ENCODE measurements around the gene PRKCA. TPM values are rescaled to one million over a fixed set of nuclear protein-coding genes. Genes with fewer than 3 reads are reported as not detected.

PRKCA gene
- total RNA-seq, 1 experiment from 2014 or later, result 29.5 TPM

GRCh38 chr17:66487121-66487520 is 184.7 kb downstream of the PRKCA start (continued):
- no peak for TF ChIP-seq PRDM15 (CRISPR knock-in tag; IDR thresholded peaks at IDR 0.05)

- Mint-ChIP-seq H3K36me3 (no peaks in the 10 kb centered on the region), H3K27ac (no peak overlapping the region), H3K4me3 (no peak overlapping the region), H3K9me3 (no peaks in the 10 kb centered on the region), H3K27me3 (ENCODE audit: low read depth) (no peaks in the 10 kb centered on the region), H3K4me1 (peaks cover 47% of the 10 kb centered on the region)
- ChIA-PET POLR2A (no interaction called here), CTCF (no interaction called here)
- TF ChIP-seq JUN (CRISPR knock-in tag; IDR thresholded peaks at IDR 0.05) (no peak), ZMAT4 (CRISPR knock-in tag; IDR thresholded peaks at IDR 0.05) (no peak), ZBTB43 (CRISPR knock-in tag; IDR thresholded peaks at IDR 0.05) (no peak), E2F5 (CRISPR knock-in tag; IDR thresholded peaks at IDR 0.05) (no peak), ATF6 (CRISPR knock-in tag; IDR thresholded peaks at IDR 0.05) (no peak), MLX (CRISPR knock-in tag; IDR thresholded peaks at IDR 0.05) (no peak)
- no peak for DNase-seq (ENCODE audit: low spot score)
- no peak for ATAC-seq
Observed at GRCh38 chr17:66487981-66488468, 185.6 kb downstream of the PRKCA start.

GRCh38 chr17:66488864-66489263 is 186.5 kb downstream of the PRKCA start:
- H3K9me3 Mint-ChIP-seq, result no peaks in the 10 kb centered on the region
- no peak overlapping the region for H3K4me3 Mint-ChIP-seq
- ATAC-seq (no peak), DNase-seq (ENCODE audit: low spot score) (no peak)
- no peaks in the 10 kb centered on the region for H3K36me3 Mint-ChIP-seq
- CTCF ChIA-PET, result no interaction called here
- H3K27me3 Mint-ChIP-seq (ENCODE audit: low read depth), result no peaks in the 10 kb centered on the region
- H3K4me1 Mint-ChIP-seq, result peaks cover 54% of the 10 kb centered on the region
- no peak overlapping the region for H3K27ac Mint-ChIP-seq
- POLR2A ChIA-PET, result no interaction called here
- TF ChIP-seq GRHL2 (CRISPR knock-in tag; IDR thresholded peaks at IDR 0.05; ENCODE audit: insufficient replicate concordance, severe bottlenecking) (no peak), SMAD3 (CRISPR knock-in tag; IDR thresholded peaks at IDR 0.05; ENCODE audit: borderline replicate concordance) (no peak), OVOL2 (CRISPR knock-in tag; IDR thresholded peaks at IDR 0.05; ENCODE audit: borderline replicate concordance) (no peak), ZNF281 (CRISPR knock-in tag; IDR thresholded peaks at IDR 0.05) (no peak), TCF7 (CRISPR knock-in tag; IDR thresholded peaks at IDR 0.05; ENCODE audit: low read depth) (no peak), ZNF396 (CRISPR knock-in tag; IDR thresholded peaks at IDR 0.05; ENCODE audit: borderline replicate concordance) (no peak), NFATC4 (CRISPR knock-in tag; IDR thresholded peaks at IDR 0.05) (no peak), ATF2 (CRISPR knock-in tag; IDR thresholded peaks at IDR 0.05; ENCODE audit: borderline replicate concordance, low read depth) (no peak), ELF4 (CRISPR knock-in tag; IDR thresholded peaks at IDR 0.05; ENCODE audit: low read depth) (no peak), TP53 (CRISPR knock-in tag; IDR thresholded peaks at IDR 0.05) (no peak), ZNF512 (CRISPR knock-in tag; IDR thresholded peaks at IDR 0.05; ENCODE audit: borderline replicate concordance) (no peak)

All from WTC11 (cell line).